ENCODE results near the gene SEMA5A.

DNA sequence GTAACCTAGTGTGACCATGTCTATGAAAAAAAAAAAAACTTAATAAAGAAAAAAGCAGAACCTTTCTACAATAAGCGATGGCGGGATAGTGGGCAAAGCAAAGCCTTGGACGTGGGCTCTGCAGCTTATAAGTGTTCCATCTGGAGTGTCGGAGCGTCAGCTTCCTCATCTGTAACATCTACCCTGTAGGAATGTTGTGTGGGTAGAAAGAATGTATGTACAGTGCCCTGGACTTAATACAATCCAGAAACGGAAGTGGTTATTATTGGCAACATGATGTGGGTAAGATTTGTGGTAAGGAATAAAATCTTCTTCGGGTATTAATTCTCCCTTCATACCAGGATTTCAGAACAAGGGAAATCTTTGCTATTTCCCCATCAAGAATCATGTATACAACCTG is 66.5 kb downstream of the SEMA5A start:
- TF ChIP-seq, protein P1, sequence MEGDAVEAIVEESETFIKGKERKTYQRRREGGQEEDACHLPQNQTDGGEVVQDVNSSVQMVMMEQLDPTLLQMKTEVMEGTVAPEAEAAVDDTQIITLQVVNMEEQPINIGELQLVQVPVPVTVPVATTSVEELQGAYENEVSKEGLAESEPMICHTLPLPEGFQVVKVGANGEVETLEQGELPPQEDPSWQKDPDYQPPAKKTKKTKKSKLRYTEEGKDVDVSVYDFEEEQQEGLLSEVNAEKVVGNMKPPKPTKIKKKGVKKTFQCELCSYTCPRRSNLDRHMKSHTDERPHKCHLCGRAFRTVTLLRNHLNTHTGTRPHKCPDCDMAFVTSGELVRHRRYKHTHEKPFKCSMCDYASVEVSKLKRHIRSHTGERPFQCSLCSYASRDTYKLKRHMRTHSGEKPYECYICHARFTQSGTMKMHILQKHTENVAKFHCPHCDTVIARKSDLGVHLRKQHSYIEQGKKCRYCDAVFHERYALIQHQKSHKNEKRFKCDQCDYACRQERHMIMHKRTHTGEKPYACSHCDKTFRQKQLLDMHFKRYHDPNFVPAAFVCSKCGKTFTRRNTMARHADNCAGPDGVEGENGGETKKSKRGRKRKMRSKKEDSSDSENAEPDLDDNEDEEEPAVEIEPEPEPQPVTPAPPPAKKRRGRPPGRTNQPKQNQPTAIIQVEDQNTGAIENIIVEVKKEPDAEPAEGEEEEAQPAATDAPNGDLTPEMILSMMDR (IDR thresholded peaks at IDR 0.05; ENCODE audit: control extremely low read depth in 1 of 3, insufficient read depth in 1 of 3, low read depth in 1 of 3, low read length in 3 of 3), result no peak
- TF ChIP-seq EZH2 (IDR thresholded peaks at IDR 0.05; ENCODE audit: low read depth, low read length, severe bottlenecking), result no peak
- no peak for TF ChIP-seq EP300 (IDR thresholded peaks at IDR 0.05; ENCODE audit: borderline replicate concordance in 1 of 2, low read depth in 2 of 2, low read length in 2 of 2)
- TF ChIP-seq CHD1 (IDR thresholded peaks at IDR 0.05; ENCODE audit: low read depth, low read length), result no peak
- no peak for TF ChIP-seq POLR2AphosphoS5 (IDR thresholded peaks at IDR 0.05; ENCODE audit: low read depth, low read length)
- TF ChIP-seq SP1 (IDR thresholded peaks at IDR 0.05; ENCODE audit: low read depth, low read length), result no peak
- no peak for TF ChIP-seq ZNF274 (IDR thresholded peaks at IDR 0.05; ENCODE audit: borderline replicate concordance, extremely low read depth, low read length)

All from H1 (cell line).